Tibial artery (tissue), 4 donors: Measurements from ENCODE around the gene KIF22.
"Not testable (repeated sequence)": the region's sequence is repeated elsewhere in the genome, so short reads cannot be mapped to it uniquely, and the experiment has no call there.

Experiments
- DNase-seq, 2 donors: peaks; one replicate each; pipeline ENCODE4 v3.0.0-alpha.2; 2019
- H3K27ac ChIP-seq, 2 donors: fragments of 200-600 bp; sonication (generic) in 1 of 2; 1 replicate in 1 of 2; 2 replicates in 1 of 2; pipeline ENCODE4 v1.5.1; 2018 to 2019; ENCODE audit warnings: mild to moderate bottlenecking in 1 of 2
- H3K27me3 ChIP-seq, 2 donors: fragments of 200-600 bp; sonication (generic) in 1 of 2; one replicate each; pipeline versions ENCODE4 v1.5.1 to v1.6.0; 2016 to 2019
- H3K36me3 ChIP-seq, 3 donors: fragments of 200-600 bp; sonication (generic) in 2 of 3; one replicate each; pipeline ENCODE4 v1.5.1; 2016 to 2019; ENCODE audit warnings: mild to moderate bottlenecking in 2 of 3
- H3K4me1 ChIP-seq, 4 donors: fragments of 200-600 bp; sonication (generic) in 2 of 4; 1 replicate in 3 of 4; 2 replicates in 1 of 4; pipeline ENCODE4 v1.5.1; 2016 to 2019
- H3K4me3 ChIP-seq, 2 donors: fragments of 200-600 bp; sonication (generic) in 1 of 2; 1 replicate in 1 of 2; 2 replicates in 1 of 2; pipeline ENCODE4 v1.5.1; 2018 to 2019; ENCODE audit warnings: mild to moderate bottlenecking in 2 of 2
- H3K9me3 ChIP-seq, 3 donors: fragments of 200-600 bp; sonication (generic) in 1 of 3; one replicate each; pipeline ENCODE4 v1.5.1; 2016 to 2019
- intact Hi-C: fragments of 100-400 bp; cut with DNase I; formaldehyde crosslinking; loops from one replicate; pipeline ENCODE4 v1.15.0; 2023; ENCODE audit warnings: low total_unique reads
- TF ChIP-seq, protein P1 (sequence below), 2 experiments: fragments of 200-600 bp in 1 of 2; fragments of 450-650 bp in 1 of 2; IDR thresholded peaks; one replicate each; pipeline ENCODE4 v1.5.1; 2017 to 2019; ENCODE audit warnings: antibody characterized with exemption in 2 of 2, mild to moderate bottlenecking in 1 of 2, moderate library complexity in 1 of 2

KIF22 gene

DNA sequence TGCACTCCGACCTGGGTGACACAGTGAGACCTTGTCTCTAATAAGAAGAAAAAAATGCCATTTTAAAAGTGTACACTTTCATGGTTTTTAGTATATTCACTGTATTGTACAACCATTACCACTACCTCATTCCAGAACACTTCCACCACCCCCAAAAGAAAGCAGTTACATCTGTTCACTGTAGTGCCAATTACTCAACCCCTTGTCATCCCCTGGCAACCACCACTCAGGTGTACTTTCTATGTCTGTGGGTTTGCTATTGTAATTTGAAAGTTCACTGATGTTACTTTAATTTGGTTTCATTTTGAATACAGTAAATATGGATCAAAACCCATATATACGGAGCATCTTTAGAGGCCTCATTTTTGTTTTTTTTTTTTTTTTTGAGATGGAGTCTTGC is 6.4 kb upstream of the KIF22 start:
- Histone ChIP-seq H3K4me1 (peaks cover 0 to 9% (median 4%) of the 10 kb centered on the region in 4 donors), H3K4me3 (no peak overlapping the region), H3K36me3 (no peaks in the 10 kb centered on the region), H3K9me3 (no peaks in the 10 kb centered on the region), H3K27me3 (peaks cover 0 to 13% of the 10 kb centered on the region in 2 donors), H3K27ac (no peak overlapping the region)
- TF ChIP-seq, protein P1, sequence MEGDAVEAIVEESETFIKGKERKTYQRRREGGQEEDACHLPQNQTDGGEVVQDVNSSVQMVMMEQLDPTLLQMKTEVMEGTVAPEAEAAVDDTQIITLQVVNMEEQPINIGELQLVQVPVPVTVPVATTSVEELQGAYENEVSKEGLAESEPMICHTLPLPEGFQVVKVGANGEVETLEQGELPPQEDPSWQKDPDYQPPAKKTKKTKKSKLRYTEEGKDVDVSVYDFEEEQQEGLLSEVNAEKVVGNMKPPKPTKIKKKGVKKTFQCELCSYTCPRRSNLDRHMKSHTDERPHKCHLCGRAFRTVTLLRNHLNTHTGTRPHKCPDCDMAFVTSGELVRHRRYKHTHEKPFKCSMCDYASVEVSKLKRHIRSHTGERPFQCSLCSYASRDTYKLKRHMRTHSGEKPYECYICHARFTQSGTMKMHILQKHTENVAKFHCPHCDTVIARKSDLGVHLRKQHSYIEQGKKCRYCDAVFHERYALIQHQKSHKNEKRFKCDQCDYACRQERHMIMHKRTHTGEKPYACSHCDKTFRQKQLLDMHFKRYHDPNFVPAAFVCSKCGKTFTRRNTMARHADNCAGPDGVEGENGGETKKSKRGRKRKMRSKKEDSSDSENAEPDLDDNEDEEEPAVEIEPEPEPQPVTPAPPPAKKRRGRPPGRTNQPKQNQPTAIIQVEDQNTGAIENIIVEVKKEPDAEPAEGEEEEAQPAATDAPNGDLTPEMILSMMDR (IDR thresholded peaks at IDR 0.05) = no peak
- DNase-seq = no peak
- intact Hi-C loops = no loop called here

DNA sequence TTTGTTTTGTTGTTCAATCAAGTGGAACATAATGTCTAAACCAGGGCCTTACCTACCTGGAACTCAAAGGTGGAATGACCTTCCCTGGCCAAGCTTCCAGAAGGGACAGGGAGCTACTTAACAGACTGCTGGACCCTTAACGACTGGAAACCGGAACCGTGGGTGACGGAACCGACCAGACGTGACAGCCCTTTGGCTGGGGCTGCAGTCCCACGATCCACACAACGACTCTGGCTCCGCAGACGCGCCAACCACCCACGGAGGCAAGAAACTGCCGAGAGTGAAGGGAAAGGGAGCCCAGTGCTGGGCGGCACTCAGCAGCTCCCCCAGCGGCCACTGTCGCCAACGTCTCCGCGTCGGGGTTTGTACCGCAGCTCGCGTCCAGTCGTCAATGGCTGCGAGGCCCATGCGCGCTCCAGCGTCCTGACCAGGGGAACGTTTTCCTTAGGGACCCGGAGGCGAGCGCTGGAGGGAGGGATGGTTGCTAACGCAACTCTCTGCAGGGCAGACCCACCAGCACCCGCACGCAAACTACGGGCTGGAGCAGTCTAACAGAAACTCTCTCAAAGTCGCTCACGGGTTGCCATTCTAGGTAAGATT is 5.5 kb upstream of the KIF22 start:
- TF ChIP-seq, protein P1 (IDR thresholded peaks at IDR 0.05) = peak; percentile 70 to 77
- DNase-seq = peak; percentile 49 to 83
- Histone ChIP-seq H3K27me3 (peaks cover 0 to 7% of the 10 kb centered on the region in 2 donors), H3K4me3 (peak overlapping the region; percentile 14 to 32), H3K4me1 (peaks cover 0 to 14% (median 9%) of the 10 kb centered on the region in 4 donors), H3K9me3 (no peaks in the 10 kb centered on the region), H3K36me3 (no peaks in the 10 kb centered on the region), H3K27ac (peak overlapping the region in 1 of 2 donors; percentile 5)
- intact Hi-C loops = no loop called here

DNA sequence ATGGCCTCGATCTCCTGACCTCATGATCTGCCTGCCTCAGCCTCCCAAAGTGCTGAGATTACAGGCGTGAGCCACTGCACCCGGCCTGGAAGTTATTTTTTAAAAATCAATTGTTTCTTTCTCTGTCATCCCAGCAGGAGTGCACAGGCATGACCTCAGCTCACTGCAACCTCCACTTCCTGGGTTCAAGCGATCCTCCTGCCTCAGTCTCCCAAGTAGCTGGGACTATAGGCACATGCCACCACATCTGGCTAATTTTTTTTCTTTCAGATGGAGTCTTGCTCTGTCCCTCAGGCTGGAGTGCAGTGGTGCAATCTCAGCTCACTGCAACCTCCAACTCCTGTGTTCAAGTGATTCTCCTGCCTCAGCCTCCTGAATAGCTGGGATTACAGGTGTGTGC is 3.4 kb upstream of the KIF22 start:
- H3K4me1 ChIP-seq = peaks cover 0 to 26% (median 22%) of the 10 kb centered on the region in 4 donors
- H3K27me3 ChIP-seq, intact Hi-C loops, H3K4me3 ChIP-seq, H3K36me3 ChIP-seq, H3K27ac ChIP-seq, H3K9me3 ChIP-seq, DNase-seq: not testable (repeated sequence)

DNA sequence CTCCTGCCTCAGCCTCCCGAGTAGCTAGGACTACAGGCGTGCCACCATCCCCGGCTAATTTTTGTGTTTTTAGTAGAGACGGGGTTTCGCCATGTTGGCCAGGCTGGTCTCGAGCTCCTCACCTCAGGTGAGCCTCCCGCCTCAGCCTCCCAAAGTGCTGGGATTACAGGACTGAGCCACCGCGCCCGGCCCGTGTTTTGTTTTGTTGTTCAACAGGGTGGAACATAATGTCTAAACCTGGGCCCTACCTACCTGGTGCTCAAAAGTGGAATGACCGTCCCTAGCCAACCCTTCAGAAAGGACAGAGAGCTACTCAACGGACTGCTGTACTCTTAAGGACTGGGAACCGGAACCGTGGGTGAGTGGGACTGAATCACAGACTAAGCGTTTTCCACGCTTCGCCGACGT is 772 bp upstream of the KIF22 start:
- intact Hi-C loops = no loop called here
- TF ChIP-seq, protein P1 (IDR thresholded peaks at IDR 0.05) = no peak
- DNase-seq = peak in 1 of 2 donors; percentile 28
- H3K27ac ChIP-seq = peak overlapping the region; percentile 87 to 92
- H3K4me3 ChIP-seq = peak overlapping the region; percentile 77 to 78
- no peaks in the 10 kb centered on the region for H3K9me3 ChIP-seq
- H3K4me1 ChIP-seq = peaks cover 0 to 27% (median 24%) of the 10 kb centered on the region in 4 donors
- H3K36me3 ChIP-seq = no peaks in the 10 kb centered on the region
- no peaks in the 10 kb centered on the region for H3K27me3 ChIP-seq

DNA sequence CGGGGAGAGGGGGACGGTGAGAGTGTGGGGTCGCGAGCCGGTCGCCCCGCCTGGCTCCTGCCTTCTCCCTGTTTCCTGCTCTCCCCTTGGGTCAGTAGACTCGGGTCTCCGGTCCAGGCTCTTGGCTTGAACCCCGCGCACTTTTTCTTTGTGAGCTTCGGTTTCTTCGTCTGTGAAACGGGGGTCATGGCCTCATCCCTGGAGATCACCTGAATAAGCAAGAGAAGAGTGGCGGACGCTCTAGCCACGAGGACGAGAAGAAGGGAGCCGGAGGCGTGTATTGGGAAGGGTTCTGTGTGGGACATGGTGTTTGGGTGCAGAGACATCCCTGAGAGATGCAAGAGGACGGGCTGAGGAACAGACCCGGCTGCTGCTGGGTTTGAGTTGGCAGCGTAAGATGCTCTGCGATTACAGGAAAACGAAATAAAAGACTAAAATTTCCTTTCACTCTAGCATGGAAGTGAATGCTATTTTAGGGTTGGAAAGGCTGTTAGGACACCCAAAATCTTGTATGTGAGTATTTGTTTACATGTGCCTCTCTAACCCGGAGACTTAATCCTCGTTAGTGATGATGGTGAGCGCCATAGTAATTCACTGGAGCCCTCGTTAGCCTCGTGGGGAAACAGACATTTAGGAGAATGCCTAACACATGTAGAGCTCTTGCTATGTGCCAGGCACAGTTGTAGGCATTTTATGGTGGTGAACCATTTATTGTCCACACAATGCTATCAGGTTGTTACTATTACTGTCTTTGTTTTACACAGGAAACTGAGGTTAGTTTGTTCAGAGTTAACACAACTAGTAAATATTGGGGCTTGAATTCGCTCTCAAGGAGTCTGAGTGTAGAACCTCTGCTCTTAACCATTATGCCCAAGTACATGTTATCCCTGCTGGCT is 646 bp downstream of the KIF22 start:
- H3K4me3 ChIP-seq = peak overlapping the region; percentile 77 to 78
- no peaks in the 10 kb centered on the region for H3K9me3 ChIP-seq
- H3K4me1 ChIP-seq = peaks cover 0 to 27% (median 16%) of the 10 kb centered on the region in 4 donors
- TF ChIP-seq, protein P1 (IDR thresholded peaks at IDR 0.05) = no peak
- DNase-seq = no peak
- no peaks in the 10 kb centered on the region for H3K27me3 ChIP-seq
- peak overlapping the region; percentile 68 to 87 for H3K27ac ChIP-seq
- intact Hi-C loops = no loop called here
- no peaks in the 10 kb centered on the region for H3K36me3 ChIP-seq
